Gastroesophageal sphincter (tissue), 4 donors: ENCODE data around the gene CD28. TPM values are rescaled to one million over a fixed set of nuclear protein-coding genes. Genes with fewer than 3 reads are reported as not detected.

Experiments used
- ATAC-seq: fragments of 150-250 bp; one replicate; pipeline ENCODE4 v1.9.1; 2016; ENCODE audit warnings: mild to moderate bottlenecking, moderate library complexity
- H3K27ac ChIP-seq, 4 donors: fragments of 200-600 bp; sonication (generic) in 3 of 4; 1 replicate in 3 of 4; 2 replicates in 1 of 4; pipeline ENCODE4 v1.5.1; 2016 to 2019
- H3K27me3 ChIP-seq: fragments of 200-600 bp; sonication (generic); one replicate; pipeline ENCODE4 v1.5.1; 2019
- H3K36me3 ChIP-seq, 2 donors: fragments of 200-600 bp; sonication (generic); one replicate each; pipeline ENCODE4 v1.5.1; 2019; ENCODE audit warnings: control low read depth in 1 of 2
- H3K4me1 ChIP-seq, 3 donors: fragments of 200-600 bp; sonication (generic); 1 replicate in 2 of 3; 2 replicates in 1 of 3; pipeline ENCODE4 v1.5.1; 2016 to 2019; ENCODE audit warnings: control low read depth in 2 of 3
- H3K4me3 ChIP-seq, 2 donors: fragments of 200-600 bp; sonication (generic); one replicate each; pipeline ENCODE4 v1.5.1; 2019; ENCODE audit warnings: mild to moderate bottlenecking in 1 of 2, moderate library complexity in 1 of 2
- H3K9me3 ChIP-seq, 3 donors: fragments of 200-600 bp; sonication (generic); one replicate each; pipeline ENCODE4 v1.5.1; 2017 to 2019; ENCODE audit warnings: control low read depth in 2 of 3
- EP300 ChIP-seq: sonication (generic); formaldehyde crosslinking; IDR thresholded peaks from one replicate; pipeline ENCODE4 v1.6.1; 2017; ENCODE audit warnings: antibody characterized with exemption, mild to moderate bottlenecking
- POLR2A ChIP-seq, 2 donors: fragments of 450-650 bp; IDR thresholded peaks; one replicate each; pipeline ENCODE4 v1.6.1; 2017; ENCODE audit warnings: antibody characterized with exemption in 2 of 2, mild to moderate bottlenecking in 2 of 2, moderate library complexity in 1 of 2
- POLR2AphosphoS5 ChIP-seq: sonication (generic); formaldehyde crosslinking; IDR thresholded peaks from one replicate; pipeline ENCODE4 v1.6.1; 2017; ENCODE audit warnings: antibody characterized with exemption
- WGBS, 2 donors: methylation state at CpG; one replicate each; pipeline ENCODE4 v1.1.5; 2018; ENCODE audit warnings: low coverage in 1 of 2; 5-methylcytosine and 5-hydroxymethylcytosine counted together
- total RNA-seq, 4 donors: library from RNA; depleted of rRNA; stranded (reverse); fragments of >200 nt; gene quantifications; one replicate each; pipeline ENCODE4 v1.1.0, GENCODE V29; 2016
- TF ChIP-seq, protein P1 (sequence below), 4 experiments: fragments of 200-600 bp in 2 of 4; fragments of 450-650 bp in 2 of 4; sonication (generic) in 1 of 4; IDR thresholded peaks; one replicate each; pipeline ENCODE4 v1.5.1; 2017 to 2019; ENCODE audit warnings: antibody characterized with exemption in 4 of 4, mild to moderate bottlenecking in 2 of 4, moderate library complexity in 2 of 4

The CD28 gene
- total RNA-seq, 4 donors from 2014 or later, result 0.19 to 2.3 (median 1.4) TPM

DNA sequence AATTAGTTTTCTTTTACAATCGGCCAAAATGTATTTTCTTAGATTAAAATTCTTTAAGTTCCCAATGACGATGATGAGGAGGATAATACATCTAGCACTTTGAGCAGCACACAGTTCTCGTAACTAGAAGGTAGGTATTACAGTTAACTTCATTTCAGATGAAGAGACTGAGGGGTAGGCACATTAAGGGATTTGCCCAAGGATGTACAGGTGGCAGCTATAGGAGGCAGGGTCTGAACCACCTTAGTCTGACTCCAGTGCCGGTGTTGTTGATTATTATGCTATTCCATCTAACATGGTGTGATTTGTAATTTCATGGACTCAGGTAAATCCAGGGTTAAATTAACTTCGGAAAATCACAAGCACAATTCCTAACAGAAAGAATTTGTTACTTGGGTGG, 1.1 kb downstream of the CD28 start:
- H3K27ac ChIP-seq, result no peak overlapping the region
- TF ChIP-seq POLR2A (IDR thresholded peaks at IDR 0.05), result no peak
- TF ChIP-seq, protein P1, sequence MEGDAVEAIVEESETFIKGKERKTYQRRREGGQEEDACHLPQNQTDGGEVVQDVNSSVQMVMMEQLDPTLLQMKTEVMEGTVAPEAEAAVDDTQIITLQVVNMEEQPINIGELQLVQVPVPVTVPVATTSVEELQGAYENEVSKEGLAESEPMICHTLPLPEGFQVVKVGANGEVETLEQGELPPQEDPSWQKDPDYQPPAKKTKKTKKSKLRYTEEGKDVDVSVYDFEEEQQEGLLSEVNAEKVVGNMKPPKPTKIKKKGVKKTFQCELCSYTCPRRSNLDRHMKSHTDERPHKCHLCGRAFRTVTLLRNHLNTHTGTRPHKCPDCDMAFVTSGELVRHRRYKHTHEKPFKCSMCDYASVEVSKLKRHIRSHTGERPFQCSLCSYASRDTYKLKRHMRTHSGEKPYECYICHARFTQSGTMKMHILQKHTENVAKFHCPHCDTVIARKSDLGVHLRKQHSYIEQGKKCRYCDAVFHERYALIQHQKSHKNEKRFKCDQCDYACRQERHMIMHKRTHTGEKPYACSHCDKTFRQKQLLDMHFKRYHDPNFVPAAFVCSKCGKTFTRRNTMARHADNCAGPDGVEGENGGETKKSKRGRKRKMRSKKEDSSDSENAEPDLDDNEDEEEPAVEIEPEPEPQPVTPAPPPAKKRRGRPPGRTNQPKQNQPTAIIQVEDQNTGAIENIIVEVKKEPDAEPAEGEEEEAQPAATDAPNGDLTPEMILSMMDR (IDR thresholded peaks at IDR 0.05), result no peak
- no peak for TF ChIP-seq EP300
- TF ChIP-seq POLR2AphosphoS5, result no peak
- no peaks in the 10 kb centered on the region for H3K4me1 ChIP-seq
- ATAC-seq, result no peak
- no peaks in the 10 kb centered on the region for H3K27me3 ChIP-seq
- H3K4me3 ChIP-seq, result no peak overlapping the region
- H3K9me3 ChIP-seq, result peaks cover 0 to 8% (median 0%) of the 10 kb centered on the region in 3 donors
- WGBS, 2 donors, result 76 to 87% methylated on average over 5 of the region's 5 CpGs
- no peaks in the 10 kb centered on the region for H3K36me3 ChIP-seq

DNA sequence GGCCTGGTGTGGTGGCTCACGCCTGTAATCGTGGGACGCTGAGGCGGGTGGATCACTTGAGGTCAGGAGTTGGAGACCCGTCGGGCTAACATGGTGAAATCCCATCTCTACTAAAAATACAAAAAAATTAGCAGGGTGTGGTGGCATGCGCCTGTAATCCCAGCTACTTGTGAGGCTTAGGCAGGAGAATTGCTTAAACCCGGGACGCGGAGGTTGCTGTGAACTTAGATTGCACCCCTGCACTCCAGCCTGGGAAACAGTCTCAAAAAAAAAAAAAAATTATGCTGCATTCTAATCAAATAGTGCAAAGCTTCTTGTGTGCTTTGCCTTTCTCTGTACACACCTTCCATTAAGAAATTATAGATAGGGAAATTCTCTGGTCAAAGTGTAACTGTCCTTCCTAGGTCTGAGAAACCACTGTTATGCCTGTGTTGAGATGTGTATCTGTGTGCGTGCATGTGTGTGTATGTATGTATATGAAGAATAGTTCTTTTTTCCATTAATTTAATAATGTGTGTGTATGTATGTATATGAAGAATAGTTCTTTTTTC, 2.5 kb downstream of the CD28 start:
- Histone ChIP-seq H3K4me1 (no peaks in the 10 kb centered on the region), H3K27ac (no peak overlapping the region), H3K4me3 (no peak overlapping the region), H3K36me3 (no peaks in the 10 kb centered on the region), H3K9me3 (no peaks in the 10 kb centered on the region), H3K27me3 (no peaks in the 10 kb centered on the region)
- no peak for ATAC-seq
- WGBS, 2 donors, result 94 to 96% methylated on average over 10 to 11 of the region's 11 CpGs
- TF ChIP-seq POLR2A (IDR thresholded peaks at IDR 0.05) (no peak), EP300 (no peak), POLR2AphosphoS5 (no peak)
- TF ChIP-seq, protein P1 (IDR thresholded peaks at IDR 0.05), result no peak

DNA sequence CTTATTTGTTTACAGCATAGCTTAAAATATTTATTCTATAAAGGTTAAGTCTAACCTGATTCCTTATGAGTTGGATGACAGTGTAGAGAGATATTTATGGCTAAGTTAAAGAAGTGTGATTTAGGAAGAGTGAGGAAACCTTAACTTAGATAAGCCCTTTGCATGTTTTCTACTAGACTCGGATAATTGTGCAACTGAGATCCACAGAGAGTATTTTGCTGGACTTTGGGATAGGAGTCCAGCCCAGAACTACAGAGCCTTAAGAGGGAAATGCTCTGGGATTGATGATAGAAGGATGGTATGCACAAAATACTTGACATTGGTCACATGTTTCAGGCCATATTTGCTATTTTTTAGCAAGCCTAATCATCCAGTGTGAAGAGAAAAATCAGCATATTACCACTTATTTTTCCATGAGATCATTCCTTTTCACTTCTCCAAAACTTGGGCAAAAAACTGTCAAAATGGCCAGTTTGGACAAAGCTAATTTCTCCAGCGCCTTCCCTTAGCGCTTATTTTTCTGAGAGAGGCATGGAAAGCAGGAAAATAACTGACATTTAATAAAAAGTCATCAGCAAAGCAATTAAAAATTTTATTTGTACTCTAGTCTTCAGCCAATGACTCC, 3.1 kb downstream of the CD28 start:
- Histone ChIP-seq H3K4me3 (no peak overlapping the region), H3K27ac (no peak overlapping the region)
- ATAC-seq, result no peak

DNA sequence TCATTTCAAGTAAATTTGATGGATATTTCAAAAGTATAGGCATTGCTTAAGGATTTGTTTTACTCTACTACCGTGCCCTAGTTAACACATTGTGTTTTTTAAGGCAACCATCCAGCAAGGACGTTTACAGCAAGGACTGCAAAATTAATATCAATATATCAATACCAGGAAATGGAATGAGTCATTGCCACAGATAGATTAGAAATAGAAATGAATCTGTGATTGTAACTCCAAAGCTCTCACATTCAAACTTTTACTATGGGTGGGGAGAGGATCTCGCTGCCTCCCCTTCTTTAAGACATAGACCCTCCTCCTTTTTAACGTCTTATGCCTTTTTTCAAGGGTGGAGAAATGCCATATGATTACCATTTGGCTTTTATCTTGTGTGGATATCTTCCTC, 3.8 kb downstream of the CD28 start:
- no peaks in the 10 kb centered on the region for H3K9me3 ChIP-seq
- TF ChIP-seq POLR2AphosphoS5 (no peak), POLR2A (IDR thresholded peaks at IDR 0.05) (no peak), EP300 (no peak)
- TF ChIP-seq, protein P1 (IDR thresholded peaks at IDR 0.05), result no peak
- no peaks in the 10 kb centered on the region for H3K27me3 ChIP-seq
- H3K4me1 ChIP-seq, result no peaks in the 10 kb centered on the region
- no peaks in the 10 kb centered on the region for H3K36me3 ChIP-seq
- no peak for ATAC-seq
- H3K4me3 ChIP-seq, result no peak overlapping the region
- H3K27ac ChIP-seq, result no peak overlapping the region
- 52 to 83% methylated on average over 3 to 4 of the region's 4 CpGs for WGBS, 2 donors

More for the DNA sequence above, 3.1 kb downstream of the CD28 start:
- Histone ChIP-seq H3K36me3 (no peaks in the 10 kb centered on the region), H3K9me3 (no peaks in the 10 kb centered on the region), H3K4me1 (no peaks in the 10 kb centered on the region), H3K27me3 (no peaks in the 10 kb centered on the region)
- 78 to 85% methylated on average over 3 of the region's 3 CpGs for WGBS, 2 donors
- TF ChIP-seq POLR2A (IDR thresholded peaks at IDR 0.05) (no peak), EP300 (no peak), POLR2AphosphoS5 (no peak)
- TF ChIP-seq, protein P1 (IDR thresholded peaks at IDR 0.05), result no peak

DNA sequence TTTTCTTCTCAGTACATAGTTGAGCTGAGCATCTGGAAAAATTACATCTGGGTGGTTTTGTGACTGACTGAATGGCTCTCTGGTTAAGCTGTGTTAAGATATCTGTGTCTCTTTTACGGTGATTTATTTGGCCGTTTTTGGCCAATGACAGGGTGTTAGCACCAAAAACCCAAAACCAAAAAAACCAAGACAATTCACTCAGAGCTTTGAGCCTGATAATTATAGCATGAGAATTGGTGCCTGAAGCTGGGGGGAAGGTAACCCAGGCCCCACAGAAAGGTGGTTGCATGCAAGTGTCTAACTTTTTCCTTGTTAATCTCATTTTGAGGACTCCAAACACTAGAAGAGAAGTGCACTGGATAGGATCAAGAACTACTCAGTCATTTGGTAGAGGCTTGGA, 4.5 kb downstream of the CD28 start:
- Histone ChIP-seq H3K4me1 (no peaks in the 10 kb centered on the region), H3K36me3 (no peaks in the 10 kb centered on the region), H3K27ac (no peak overlapping the region), H3K4me3 (no peak overlapping the region), H3K27me3 (no peaks in the 10 kb centered on the region), H3K9me3 (no peaks in the 10 kb centered on the region)
- ATAC-seq, result no peak
- 65 to 82% methylated on average over 2 of the region's 2 CpGs for WGBS, 2 donors
- TF ChIP-seq, protein P1 (IDR thresholded peaks at IDR 0.05), result no peak
- TF ChIP-seq POLR2AphosphoS5 (no peak), EP300 (no peak), POLR2A (IDR thresholded peaks at IDR 0.05) (no peak)
